Hepatocyte (in vitro differentiated cells): ENCODE results near the gene DAP.

ENCODE experiments used
- EZH2 ChIP-seq: fragments of 200-600 bp; sonication (generic); IDR thresholded peaks from 2 replicates; pipeline ENCODE4 v1.6.1; 2016; ENCODE audit warnings: antibody characterized with exemption, mild to moderate bottlenecking, borderline replicate concordance
- EZH2phosphoT487 ChIP-seq: fragments of 200-600 bp; sonication (generic); IDR thresholded peaks from one replicate; pipeline ENCODE4 v1.6.1; 2018; ENCODE audit warnings: antibody characterized with exemption, mild to moderate bottlenecking, low read depth, moderate library complexity; ENCODE audit not compliant: unreplicated experiment, severe bottlenecking
- TF ChIP-seq, protein P1 (sequence below): fragments of 200-600 bp; sonication (generic); IDR thresholded peaks from 2 replicates; pipeline ENCODE4 v1.5.1; 2016; ENCODE audit warnings: antibody characterized with exemption, mild to moderate bottlenecking; ENCODE audit not compliant: poor library complexity

DNA sequence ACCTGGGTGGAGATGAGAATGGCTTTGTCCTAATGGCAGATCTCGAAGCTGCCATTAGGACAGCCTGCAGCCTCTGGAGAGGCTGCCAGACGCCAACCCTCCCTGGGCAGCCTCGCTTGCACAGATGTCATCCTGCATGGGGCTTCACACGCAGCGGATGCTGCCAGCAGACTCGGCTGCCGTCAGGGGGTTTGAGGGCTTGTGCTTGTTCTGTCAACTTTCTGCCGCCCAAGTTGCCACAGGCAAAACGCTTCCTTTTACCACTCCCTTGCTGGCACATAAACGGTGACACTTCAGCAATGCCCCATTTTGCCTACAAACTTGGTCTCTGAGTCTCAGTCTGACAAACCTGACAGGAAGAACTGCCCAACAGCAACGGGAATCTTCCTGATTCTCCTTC lies 24.7 kb downstream of the DAP start:
- TF ChIP-seq, protein P1, sequence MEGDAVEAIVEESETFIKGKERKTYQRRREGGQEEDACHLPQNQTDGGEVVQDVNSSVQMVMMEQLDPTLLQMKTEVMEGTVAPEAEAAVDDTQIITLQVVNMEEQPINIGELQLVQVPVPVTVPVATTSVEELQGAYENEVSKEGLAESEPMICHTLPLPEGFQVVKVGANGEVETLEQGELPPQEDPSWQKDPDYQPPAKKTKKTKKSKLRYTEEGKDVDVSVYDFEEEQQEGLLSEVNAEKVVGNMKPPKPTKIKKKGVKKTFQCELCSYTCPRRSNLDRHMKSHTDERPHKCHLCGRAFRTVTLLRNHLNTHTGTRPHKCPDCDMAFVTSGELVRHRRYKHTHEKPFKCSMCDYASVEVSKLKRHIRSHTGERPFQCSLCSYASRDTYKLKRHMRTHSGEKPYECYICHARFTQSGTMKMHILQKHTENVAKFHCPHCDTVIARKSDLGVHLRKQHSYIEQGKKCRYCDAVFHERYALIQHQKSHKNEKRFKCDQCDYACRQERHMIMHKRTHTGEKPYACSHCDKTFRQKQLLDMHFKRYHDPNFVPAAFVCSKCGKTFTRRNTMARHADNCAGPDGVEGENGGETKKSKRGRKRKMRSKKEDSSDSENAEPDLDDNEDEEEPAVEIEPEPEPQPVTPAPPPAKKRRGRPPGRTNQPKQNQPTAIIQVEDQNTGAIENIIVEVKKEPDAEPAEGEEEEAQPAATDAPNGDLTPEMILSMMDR = no peak
- TF ChIP-seq EZH2phosphoT487 = no peak
- TF ChIP-seq EZH2 = no peak
